H1 (cell line): ENCODE measurements around the gene SLC35A2. TPM values are rescaled to one million over a fixed set of nuclear protein-coding genes. Genes with fewer than 3 reads are reported as not detected.

Experiments used
- CTCF ChIA-PET: fragments of 300-600 bp; sonication (Branson Sonifier 250); formaldehyde crosslinking; loops from one replicate; lab custom pipeline; 2021; ENCODE audit not compliant: partially characterized antibody; lab: Charles Lee
- POLR2A ChIA-PET: fragments of 300-600 bp; sonication (Branson Sonifier 250); formaldehyde crosslinking; loops from one replicate; lab custom pipeline; 2021; ENCODE audit warnings: inconsistent platforms; ENCODE audit not compliant: partially characterized antibody; lab: Charles Lee
- DNase-seq, 2 experiments: peaks; one replicate each; pipeline versions ENCODE4 v3.0.0 to v3.0.0-alpha.2; 2010 to 2022; ENCODE audit warnings: low spot score in 2 of 2, low read depth in 1 of 2, mixed read lengths in 1 of 2
- FAIRE-seq: peaks from 2 replicates; lab custom pipeline; 2011; peaks lifted over from hg19 to GRCh38; lab: Jason Lieb, UNC
- H2AFZ ChIP-seq: 2 replicates; pipeline ENCODE4 v1.8.1; 2012; ENCODE audit warnings: low read length, inconsistent platforms
- H2AK5ac ChIP-seq: 2 replicates; pipeline ENCODE4 v1.6.1; 2013; ENCODE audit warnings: low read depth, low read length
- H2BK120ac ChIP-seq: replicated peaks from 2 replicates; pipeline ENCODE3; 2013; ENCODE audit warnings: low read depth, low read length, inconsistent platforms
- H2BK12ac ChIP-seq: 2 replicates; pipeline ENCODE4 v1.6.1; 2013; ENCODE audit warnings: low read depth, low read length
- H2BK15ac ChIP-seq: 2 replicates; pipeline ENCODE4 v1.6.1; 2013; ENCODE audit warnings: low read length
- H2BK20ac ChIP-seq: 2 replicates; pipeline ENCODE4 v1.6.1; 2013; ENCODE audit warnings: low read length
- H2BK5ac ChIP-seq: 2 replicates; pipeline ENCODE4 v1.6.1; 2013; ENCODE audit warnings: low read depth, low read length
- H3K14ac ChIP-seq: 2 replicates; pipeline ENCODE4 v1.6.1; 2013; ENCODE audit warnings: inconsistent platforms; ENCODE audit not compliant: insufficient read length
- H3K18ac ChIP-seq: 2 replicates; pipeline ENCODE4 v1.6.1; 2013; ENCODE audit warnings: low read length; ENCODE audit errors: extremely low read depth
- H3K23ac ChIP-seq: 2 replicates; pipeline ENCODE4 v1.6.1; 2013; ENCODE audit warnings: inconsistent platforms; ENCODE audit not compliant: insufficient read length
- H3K23me2 ChIP-seq: 2 replicates; pipeline ENCODE4 v1.6.1; 2013; ENCODE audit warnings: low read depth, low read length
- H3K27ac ChIP-seq: 2 replicates; pipeline ENCODE4 v1.6.1; 2011; ENCODE audit warnings: low read depth, low read length, inconsistent platforms
- H3K27me3 ChIP-seq, 4 experiments: replicated peaks in 1 of 4; 1 replicate in 1 of 4; 2 replicates in 3 of 4; pipeline versions ENCODE4 v1.6.1 to v1.8.1; 2011 to 2013; ENCODE audit warnings: low read length in 3 of 4, mild to moderate bottlenecking in 3 of 4, inconsistent platforms in 2 of 4, mixed read lengths in 2 of 4, moderate library complexity in 1 of 4; ENCODE audit not compliant: control insufficient read depth in 3 of 4, insufficient read depth in 3 of 4; ENCODE audit errors: extremely low read depth in 1 of 4
- H3K36me3 ChIP-seq, 4 experiments: 2 replicates each; pipeline versions ENCODE4 v1.6.1 to v1.8.1; 2011 to 2013; ENCODE audit warnings: mild to moderate bottlenecking in 4 of 4, low read length in 3 of 4, moderate library complexity in 2 of 4, control low read depth in 1 of 4, inconsistent platforms in 1 of 4; ENCODE audit not compliant: insufficient read depth in 4 of 4, control insufficient read depth in 2 of 4
- H3K4ac ChIP-seq: replicated peaks from 2 replicates; pipeline ENCODE3; 2013; ENCODE audit warnings: low read length, low read depth, mixed read lengths, inconsistent platforms; ENCODE audit not compliant: insufficient read length
- H3K4me1 ChIP-seq, 4 experiments: replicated peaks in 1 of 4; 1 replicate in 1 of 4; 2 replicates in 3 of 4; pipeline versions ENCODE4 v1.6.1 to v1.8.1; 2011 to 2013; ENCODE audit warnings: low read length in 3 of 4, inconsistent platforms in 2 of 4, mixed read lengths in 1 of 4; ENCODE audit not compliant: insufficient read depth in 4 of 4, control insufficient read depth in 3 of 4
- H3K4me2 ChIP-seq, 2 experiments: 2 replicates each; pipeline versions ENCODE4 v1.6.1 to v1.8.1; 2011 to 2013; ENCODE audit warnings: low read depth in 2 of 2, low read length in 2 of 2, control low read depth in 1 of 2, inconsistent platforms in 1 of 2, mild to moderate bottlenecking in 1 of 2; ENCODE audit not compliant: insufficient read depth in 1 of 2
- H3K4me3 ChIP-seq, 4 experiments: fragments of 200-600, 300-600 bp in 1 of 4; sonication (generic), shearing (Covaris generic), sonication (Bioruptor Twin) in 1 of 4; 2 replicates each; pipeline versions ENCODE4 v1.5.1 to v1.8.1; 2011 to 2016; ENCODE audit warnings: low read length in 4 of 4, low read depth in 3 of 4, control low read depth in 2 of 4, inconsistent platforms in 2 of 4, mild to moderate bottlenecking in 2 of 4, mixed read lengths in 1 of 4, moderate library complexity in 1 of 4; ENCODE audit not compliant: insufficient read depth in 2 of 4; ENCODE audit errors: extremely low read depth in 1 of 4
- H3K56ac ChIP-seq: replicated peaks from 2 replicates; pipeline ENCODE3; 2013; ENCODE audit warnings: low read depth, mild to moderate bottlenecking, mixed read lengths, low read length, inconsistent platforms; ENCODE audit not compliant: insufficient read length
- H3K79me1 ChIP-seq: 2 replicates; pipeline ENCODE4 v1.6.1; 2013; ENCODE audit warnings: low read depth, low read length, control low read depth
- H3K79me2 ChIP-seq, 2 experiments: 2 replicates each; pipeline versions ENCODE4 v1.6.1 to v1.8.1; 2012 to 2013; ENCODE audit warnings: low read length in 2 of 2, mild to moderate bottlenecking in 2 of 2, inconsistent platforms in 1 of 2; ENCODE audit not compliant: insufficient read depth in 2 of 2, control insufficient read depth in 1 of 2
- H3K9ac ChIP-seq, 4 experiments: replicated peaks in 1 of 4; 1 replicate in 1 of 4; 2 replicates in 3 of 4; pipeline versions ENCODE4 v1.6.1 to v1.8.1; 2011 to 2013; ENCODE audit warnings: low read depth in 3 of 4, low read length in 3 of 4, control low read depth in 2 of 4, mild to moderate bottlenecking in 2 of 4, moderate library complexity in 2 of 4, inconsistent platforms in 1 of 4; ENCODE audit errors: extremely low read depth in 1 of 4
- H3K9me3 ChIP-seq, 2 experiments: 2 replicates each; pipeline versions ENCODE4 v1.6.1 to v1.8.1; 2012 to 2013; ENCODE audit warnings: mild to moderate bottlenecking in 2 of 2, moderate library complexity in 2 of 2, control low read depth in 1 of 2, inconsistent platforms in 1 of 2, low read depth in 1 of 2, low read length in 1 of 2, mixed read lengths in 1 of 2; ENCODE audit not compliant: insufficient read depth in 2 of 2
- H4K20me1 ChIP-seq, 2 experiments: replicated peaks in 1 of 2; 2 replicates each; pipeline versions ENCODE3 to v1.8.1; 2011 to 2013; ENCODE audit warnings: inconsistent platforms in 2 of 2, low read length in 2 of 2, mild to moderate bottlenecking in 1 of 2; ENCODE audit not compliant: insufficient read depth in 2 of 2, control insufficient read depth in 1 of 2
- H4K5ac ChIP-seq: 2 replicates; pipeline ENCODE4 v1.6.1; 2013; ENCODE audit warnings: low read length, low read depth, mixed read lengths, inconsistent platforms; ENCODE audit not compliant: insufficient read length
- H4K8ac ChIP-seq: 2 replicates; pipeline ENCODE4 v1.8.0; 2013; ENCODE audit warnings: mild to moderate bottlenecking, moderate library complexity, low read length, inconsistent platforms; ENCODE audit not compliant: insufficient read depth; ENCODE audit errors: extremely low read depth
- H4K91ac ChIP-seq: replicated peaks from 2 replicates; pipeline ENCODE3; 2013; ENCODE audit warnings: low read length, mixed read lengths, inconsistent platforms; ENCODE audit not compliant: insufficient read length
- CREB1 ChIP-seq: IDR thresholded peaks from 2 replicates; pipeline ENCODE4 v1.6.1; 2012; ENCODE audit warnings: inconsistent platforms
- RBBP5 ChIP-seq: IDR thresholded peaks from 2 replicates; pipeline ENCODE4 v1.7.1; 2012; ENCODE audit warnings: low read depth, mild to moderate bottlenecking, inconsistent platforms, low read length, moderate library complexity, borderline replicate concordance
- WGBS, 2 experiments: shearing (Covaris generic) in 1 of 2; methylation state at CpG; one replicate each; pipeline versions ENCODE4 v1.1.6 to v1.1.7; 2013 to 2015; ENCODE audit warnings: low lambda C conversion rate in 2 of 2, mixed read lengths in 2 of 2, inconsistent platforms in 1 of 2, low coverage in 1 of 2, missing lambda C conversion rate in 1 of 2; ENCODE audit not compliant: insufficient replicate concordance in 2 of 2, insufficient coverage in 1 of 2, insufficient read length in 1 of 2; ENCODE audit errors: extremely low coverage in 1 of 2, missing lambda C conversion rate in 1 of 2; 5-methylcytosine and 5-hydroxymethylcytosine counted together
- polyA plus RNA-seq, 7 experiments: library from polyadenylated mRNA; depleted of rRNA in 3 of 7; stranded (reverse) in 5 of 7; unstranded in 2 of 7; fragments of >200 nt in 5 of 7; fragments of 200-250 nt in 2 of 7; gene quantifications; 1 replicate in 5 of 7; 2 replicates in 1 of 7; 4 replicates in 1 of 7; pipeline versions ENCODE4 v1.2.1 to v1.2.3, GENCODE V29; 2011 to 2013; ENCODE audit warnings: missing spikeins in 2 of 7, mixed read lengths in 2 of 7
- total RNA-seq: library from RNA; stranded (reverse); fragmentation: NEBNext Ultra II Directional; extraction: Animal tissue kit (Norgen Biotek cat#: 25700); gene quantifications from 2 replicates; pipeline ENCODE4 v1.2.1, GENCODE V29; 2021

Gene SLC35A2
- total and polyA plus RNA-seq, 2 of the 8 experiments (the other 6 are each of a cell fraction or from before 2014, with no cell fraction given), result 21.4 to 48.3 TPM

DNA sequence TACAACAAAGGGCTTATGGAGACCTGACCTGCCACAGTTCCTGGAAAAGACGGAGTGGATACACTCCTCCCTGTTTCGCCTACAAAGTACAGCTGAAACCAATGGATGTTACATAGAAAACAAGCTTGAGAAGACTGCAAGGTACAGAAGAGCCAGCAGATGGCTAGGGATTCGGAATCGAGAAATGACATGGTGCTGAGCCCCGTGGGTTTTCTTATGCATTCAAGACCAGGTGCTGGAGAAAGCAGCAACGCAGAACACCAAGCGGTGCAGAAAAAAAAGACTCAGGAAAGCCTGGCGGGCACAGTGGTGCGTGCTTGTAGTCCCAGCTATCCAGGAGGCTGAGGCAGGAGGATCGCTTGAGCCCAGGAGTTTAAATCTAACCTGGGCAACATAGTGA lies 27.7 kb downstream of the SLC35A2 start:
- TF ChIP-seq RBBP5 (no peak), CREB1 (no peak)
- Histone ChIP-seq H3K9ac (no peak overlapping the region), H3K27me3 (no peaks in the 10 kb centered on the region), H4K20me1 (no peaks in the 10 kb centered on the region), H3K56ac (no peak overlapping the region), H3K23ac (no peak overlapping the region), H3K4ac (no peak overlapping the region), H3K79me1 (no peaks in the 10 kb centered on the region), H2AFZ (no peak overlapping the region), H2AK5ac (no peak overlapping the region), H2BK12ac (no peak overlapping the region), H3K4me2 (no peak overlapping the region), H3K18ac (no peak overlapping the region), H3K4me1 (no peaks in the 10 kb centered on the region), H3K36me3 (no peaks in the 10 kb centered on the region), H2BK5ac (no peak overlapping the region), H2BK120ac (no peak overlapping the region), H3K79me2 (no peaks in the 10 kb centered on the region), H2BK20ac (no peak overlapping the region), H3K27ac (no peak overlapping the region), H3K14ac (no peak overlapping the region), H3K23me2 (no peaks in the 10 kb centered on the region), H4K8ac (no peak overlapping the region), H2BK15ac (no peak overlapping the region), H4K91ac (no peak overlapping the region), H3K4me3 (no peak overlapping the region), H3K9me3 (no peaks in the 10 kb centered on the region), H4K5ac (no peak overlapping the region)
- ChIA-PET POLR2A (interaction anchor here (0.7 to 1.3 kb wide), 3 partner anchors 14 to 184 kb away, joined by 3 to 4 read pairs (median 3); partner anchors contain the start of genes PQBP1 and TIMM17B), CTCF (interaction anchor here (0.7 to 0.8 kb wide), 2 partner anchors 29 to 57 kb away, joined by 3 read pairs; no protein-coding TSS in a partner anchor)
- FAIRE-seq, result no peak
- no peak for DNase-seq
- 86% methylated on average over 7 of the region's 10 CpGs; no CpG with 5 or more reads in 1 of the 2 experiments for WGBS, 2 experiments
